GM12873 (cell line): Measurements from ENCODE around the gene SF3A1.

ENCODE experiments used
- TF ChIP-seq, protein P1 (sequence below): IDR thresholded peaks from 2 replicates; pipeline ENCODE4 v1.5.1; 2012; ENCODE audit warnings: low read depth, mild to moderate bottlenecking, moderate library complexity, low read length, control low read depth; ENCODE audit not compliant: insufficient read depth; ENCODE audit errors: missing control alignments

SF3A1 gene

GRCh38 chr22:30332994-30333706, 23.5 kb downstream of the SF3A1 start:
- TF ChIP-seq, protein P1, sequence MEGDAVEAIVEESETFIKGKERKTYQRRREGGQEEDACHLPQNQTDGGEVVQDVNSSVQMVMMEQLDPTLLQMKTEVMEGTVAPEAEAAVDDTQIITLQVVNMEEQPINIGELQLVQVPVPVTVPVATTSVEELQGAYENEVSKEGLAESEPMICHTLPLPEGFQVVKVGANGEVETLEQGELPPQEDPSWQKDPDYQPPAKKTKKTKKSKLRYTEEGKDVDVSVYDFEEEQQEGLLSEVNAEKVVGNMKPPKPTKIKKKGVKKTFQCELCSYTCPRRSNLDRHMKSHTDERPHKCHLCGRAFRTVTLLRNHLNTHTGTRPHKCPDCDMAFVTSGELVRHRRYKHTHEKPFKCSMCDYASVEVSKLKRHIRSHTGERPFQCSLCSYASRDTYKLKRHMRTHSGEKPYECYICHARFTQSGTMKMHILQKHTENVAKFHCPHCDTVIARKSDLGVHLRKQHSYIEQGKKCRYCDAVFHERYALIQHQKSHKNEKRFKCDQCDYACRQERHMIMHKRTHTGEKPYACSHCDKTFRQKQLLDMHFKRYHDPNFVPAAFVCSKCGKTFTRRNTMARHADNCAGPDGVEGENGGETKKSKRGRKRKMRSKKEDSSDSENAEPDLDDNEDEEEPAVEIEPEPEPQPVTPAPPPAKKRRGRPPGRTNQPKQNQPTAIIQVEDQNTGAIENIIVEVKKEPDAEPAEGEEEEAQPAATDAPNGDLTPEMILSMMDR: no peak

- TF ChIP-seq, protein P1: no peak
These were observed 24.1 kb downstream of the SF3A1 start for GRCh38 chr22:30332551-30332950.

DNA sequence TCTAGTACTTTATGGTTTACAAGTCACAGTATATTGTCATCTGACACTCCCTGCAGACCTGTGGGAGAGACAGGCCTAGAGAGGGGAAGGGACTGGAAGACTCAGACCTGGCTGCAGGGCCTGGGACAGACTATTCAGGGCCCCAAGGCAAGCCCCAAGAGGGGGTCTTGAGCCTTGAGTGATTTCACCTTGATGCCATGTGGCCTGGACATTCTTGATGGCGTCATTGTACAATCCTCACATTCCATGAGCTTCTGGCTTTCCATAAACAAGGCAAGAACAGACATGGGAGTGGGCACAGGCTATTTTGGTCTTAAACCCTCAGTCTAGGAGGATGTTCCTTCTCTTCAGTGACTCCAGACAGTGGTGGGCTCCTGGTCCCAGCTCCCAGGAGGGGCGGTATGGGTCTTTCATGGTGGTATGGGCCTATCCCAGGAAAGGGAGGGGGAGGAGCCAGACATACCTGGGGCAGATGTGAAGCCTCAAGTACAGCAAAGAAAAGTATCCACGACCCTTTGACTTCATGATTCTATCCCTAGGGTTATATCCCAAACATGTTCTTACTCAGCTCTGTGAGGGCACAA, 28.1 kb downstream of the SF3A1 start:
- TF ChIP-seq, protein P1: no peak

DNA sequence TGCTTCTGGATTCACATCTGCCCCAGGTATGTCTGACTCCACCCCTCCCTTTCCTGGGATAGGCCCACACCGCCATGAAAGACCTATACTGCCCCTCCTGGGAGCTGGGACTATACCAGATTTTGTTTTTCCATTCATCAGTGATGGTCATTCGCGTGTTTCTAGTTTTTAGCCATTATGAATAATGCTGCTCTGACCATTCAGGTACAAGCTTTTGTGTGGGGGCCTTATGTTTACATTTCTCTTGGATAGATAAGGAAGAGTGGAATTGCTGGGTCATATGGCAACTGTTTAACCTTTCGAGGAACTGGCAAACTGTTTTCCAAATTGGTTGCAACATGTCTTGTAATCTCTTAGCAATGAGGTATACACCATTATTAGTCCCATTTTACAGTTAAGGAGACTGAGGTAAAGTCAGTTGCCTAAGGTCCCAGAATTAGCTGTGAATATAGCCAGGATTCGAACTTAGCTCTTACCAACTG, 28.8 kb downstream of the SF3A1 start:
- TF ChIP-seq, protein P1: no peak

GRCh38 chr22:30326706-30327362, 29.9 kb downstream of the SF3A1 start, which contains the start of gene TBC1D10A:
Gene TBC1D10A (minus strand): TSS chr22:30326941. CDS start chr22:30326881, 60 bp downstream.
- TF ChIP-seq, protein P1: no peak

GRCh38 chr22:30326255-30326705, 30.4 kb downstream of the SF3A1 start:
- TF ChIP-seq, protein P1: no peak

DNA sequence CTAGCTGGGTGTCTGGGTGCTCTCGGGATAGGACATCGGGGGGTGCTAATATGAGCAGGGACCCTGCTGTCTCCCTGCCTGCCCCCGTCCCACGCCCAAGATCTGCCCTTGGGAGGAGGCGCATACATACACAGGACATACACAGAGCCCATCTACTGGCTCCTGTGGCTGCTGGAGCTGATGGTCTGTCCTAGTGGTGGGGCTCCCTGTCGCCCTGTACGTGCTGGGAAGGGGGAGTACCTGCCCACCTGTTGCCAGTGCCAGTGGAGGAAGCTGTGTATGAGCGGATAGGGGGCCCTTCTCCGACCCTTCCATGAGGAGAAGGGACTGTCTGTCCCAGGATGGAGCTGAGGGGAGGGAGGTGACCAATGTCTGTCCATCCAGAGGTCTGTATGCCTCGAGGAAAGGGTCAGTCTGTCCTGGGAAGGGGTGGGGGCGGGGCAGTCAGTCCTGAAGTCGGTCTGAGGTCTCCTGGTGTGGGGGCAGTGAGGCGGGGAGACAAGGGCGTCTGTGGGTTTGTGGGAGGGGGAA, 30.9 kb downstream of the SF3A1 start:
- TF ChIP-seq, protein P1: no peak
